IMR-90 (cell line): Measurements from ENCODE around the gene TMEM231. TPM values are rescaled to one million over a fixed set of nuclear protein-coding genes. Genes with fewer than 3 reads are reported as not detected.
A peak's percentile ranks its signal among the peaks of the same experiment; 100 is the strongest.

Experiments
- ATAC-seq: fragments of 200-7000 bp; cut with Tn5 transposase; 2 replicates; pipeline ENCODE4 v1.9.1; 2020; ENCODE audit warnings: low read depth, mild to moderate bottlenecking, moderate library complexity
- BruUV-seq: library from RNA; stranded (reverse); fragments of 400-500 nt; replicated peaks from 2 replicates; lab custom pipeline; 2021; lab: Mats Ljungman, UMichigan
- CTCF ChIA-PET: fragments of 300-600 bp; formaldehyde crosslinking; extraction: SDS; loops from one replicate; lab custom pipeline; 2021; ENCODE audit warnings: antibody characterized with exemption; lab: Yijun Ruan, JAX
- POLR2A ChIA-PET: fragments of 300-600 bp; sonication (Branson Sonifier 250); formaldehyde crosslinking; loops from one replicate; lab custom pipeline; 2022; ENCODE audit warnings: antibody characterized with exemption; ENCODE audit not compliant: unreplicated experiment; lab: Charles Lee
- DNase-seq: peaks from one replicate; pipeline ENCODE4 v3.0.0; 2013
- H2AFZ ChIP-seq: replicated peaks from 2 replicates; pipeline ENCODE3; 2013; ENCODE audit warnings: low read length, mild to moderate bottlenecking; ENCODE audit not compliant: poor library complexity
- H2AK5ac ChIP-seq: 2 replicates; pipeline ENCODE4 v1.6.1; 2013; ENCODE audit warnings: low read depth, low read length, inconsistent platforms
- H2AK9ac ChIP-seq: replicated peaks from 2 replicates; pipeline ENCODE3; 2013; ENCODE audit warnings: mild to moderate bottlenecking, low read depth, low read length, moderate library complexity; ENCODE audit not compliant: poor library complexity
- H2BK120ac ChIP-seq: 2 replicates; pipeline ENCODE4 v1.6.1; 2013; ENCODE audit warnings: low read depth, low read length, inconsistent platforms
- H2BK15ac ChIP-seq: 3 replicates; pipeline ENCODE4 v1.6.1; 2013; ENCODE audit warnings: low read depth, low read length, inconsistent platforms
- H2BK20ac ChIP-seq: 2 replicates; pipeline ENCODE4 v1.6.1; 2013; ENCODE audit warnings: low read depth, mild to moderate bottlenecking, inconsistent platforms, low read length, moderate library complexity
- H2BK5ac ChIP-seq: 2 replicates; pipeline ENCODE4 v1.6.1; 2013; ENCODE audit warnings: mild to moderate bottlenecking, low read depth, low read length, inconsistent platforms; ENCODE audit not compliant: poor library complexity, severe bottlenecking
- H3K14ac ChIP-seq: replicated peaks from 2 replicates; pipeline ENCODE4 v1.6.1; 2013; ENCODE audit warnings: low read depth, low read length, inconsistent platforms
- H3K18ac ChIP-seq: 2 replicates; pipeline ENCODE4 v1.6.1; 2013; ENCODE audit warnings: low read depth, low read length, control low read depth
- H3K23ac ChIP-seq: 2 replicates; pipeline ENCODE4 v1.6.1; 2013; ENCODE audit warnings: low read depth, low read length, inconsistent platforms
- H3K27ac ChIP-seq: 2 replicates; pipeline ENCODE4 v1.5.1; 2013; ENCODE audit warnings: mild to moderate bottlenecking, control low read depth, low read length; ENCODE audit not compliant: insufficient read depth
- H3K27me3 ChIP-seq: 2 replicates; pipeline ENCODE4 v1.6.1; 2013; ENCODE audit warnings: low read length; ENCODE audit not compliant: control insufficient read depth, insufficient read depth
- H3K36me3 ChIP-seq: 2 replicates; pipeline ENCODE4 v1.6.1; 2013; ENCODE audit warnings: low read length, mixed read lengths; ENCODE audit not compliant: control insufficient read depth, insufficient read depth
- H3K4ac ChIP-seq: 2 replicates; pipeline ENCODE4 v1.6.1; 2013; ENCODE audit warnings: low read depth, low read length, inconsistent platforms
- H3K4me1 ChIP-seq: 2 replicates; pipeline ENCODE4 v1.6.1; 2013; ENCODE audit warnings: low read length, mixed read lengths; ENCODE audit not compliant: control insufficient read depth, insufficient read depth
- H3K4me2 ChIP-seq: 2 replicates; pipeline ENCODE4 v1.6.1; 2013; ENCODE audit warnings: low read depth, mild to moderate bottlenecking, control low read depth, low read length, moderate library complexity
- H3K4me3 ChIP-seq: 2 replicates; pipeline ENCODE4 v1.5.1; 2013; ENCODE audit warnings: low read depth, mild to moderate bottlenecking, control low read depth, low read length, moderate library complexity; ENCODE audit not compliant: insufficient read depth
- H3K56ac ChIP-seq: 2 replicates; pipeline ENCODE4 v1.6.1; 2013; ENCODE audit warnings: low read length, inconsistent platforms; ENCODE audit not compliant: insufficient read depth; ENCODE audit errors: extremely low read depth
- H3K79me1 ChIP-seq, 2 experiments: 2 replicates each; pipeline ENCODE4 v1.6.1; 2013; ENCODE audit warnings: low read length in 2 of 2, inconsistent platforms in 1 of 2, low read depth in 1 of 2
- H3K9ac ChIP-seq: 2 replicates; pipeline ENCODE4 v1.6.1; 2013; ENCODE audit warnings: low read depth, low read length, control low read depth
- H3K9me1 ChIP-seq: 2 replicates; pipeline ENCODE4 v1.6.1; 2013; ENCODE audit warnings: low read length, inconsistent platforms; ENCODE audit not compliant: insufficient read depth
- H3K9me3 ChIP-seq: 2 replicates; pipeline ENCODE4 v1.6.1; 2013; ENCODE audit warnings: low read length; ENCODE audit not compliant: control insufficient read depth, insufficient read depth
- H4K20me1 ChIP-seq: 2 replicates; pipeline ENCODE4 v1.6.1; 2013; ENCODE audit warnings: low read length, inconsistent platforms; ENCODE audit not compliant: insufficient read depth
- H4K5ac ChIP-seq: 2 replicates; pipeline ENCODE4 v1.6.1; 2013; ENCODE audit warnings: mild to moderate bottlenecking, low read depth, low read length, control low read depth
- H4K8ac ChIP-seq, 2 experiments: 2 replicates each; pipeline ENCODE4 v1.6.1; 2013; ENCODE audit warnings: low read depth in 2 of 2, low read length in 2 of 2, control low read depth in 1 of 2, inconsistent platforms in 1 of 2
- H4K91ac ChIP-seq: 2 replicates; pipeline ENCODE4 v1.6.1; 2013; ENCODE audit warnings: low read depth, low read length, inconsistent platforms; ENCODE audit not compliant: insufficient read depth
- BHLHE40 ChIP-seq: fragments of 150-350 bp; IDR thresholded peaks from 2 replicates; pipeline ENCODE4 v1.6.1; 2016; ENCODE audit warnings: mild to moderate bottlenecking, low read depth, low read length
- CEBPB ChIP-seq: IDR thresholded peaks from 2 replicates; pipeline ENCODE4 v1.6.1; 2012; ENCODE audit warnings: low read depth, low read length, improper control_type of control experiment
- CHD1 ChIP-seq: IDR thresholded peaks from 2 replicates; pipeline ENCODE4 v1.6.1; 2012; ENCODE audit warnings: low read depth, low read length, improper control_type of control experiment
- ELK1 ChIP-seq: fragments of 150-350 bp; IDR thresholded peaks from 2 replicates; pipeline ENCODE4 v1.6.1; 2016; ENCODE audit warnings: low read depth, mild to moderate bottlenecking, low read length, moderate library complexity, borderline replicate concordance
- FOS ChIP-seq: fragments of 150-350 bp; IDR thresholded peaks from 2 replicates; pipeline ENCODE4 v1.6.1; 2016; ENCODE audit warnings: low read depth, low read length
- MAFK ChIP-seq: IDR thresholded peaks from 2 replicates; pipeline ENCODE4 v1.6.1; 2012; ENCODE audit warnings: low read depth, low read length, improper control_type of control experiment
- MAZ ChIP-seq: IDR thresholded peaks from 2 replicates; pipeline ENCODE4 v1.6.1; 2012; ENCODE audit warnings: low read depth, mild to moderate bottlenecking, low read length, improper control_type of control experiment, moderate library complexity, borderline replicate concordance
- MXI1 ChIP-seq: IDR thresholded peaks from 2 replicates; pipeline ENCODE4 v1.6.1; 2012; ENCODE audit warnings: low read depth, mild to moderate bottlenecking, low read length, moderate library complexity, borderline replicate concordance
- NFE2L2 ChIP-seq: fragments of 150-350 bp; IDR thresholded peaks from 2 replicates; pipeline ENCODE4 v1.6.1; 2016; ENCODE audit warnings: low read depth, mild to moderate bottlenecking, low read length
- POLR2A ChIP-seq: IDR thresholded peaks from 2 replicates; pipeline ENCODE4 v1.6.1; 2012; ENCODE audit warnings: mild to moderate bottlenecking, low read depth, low read length
- RAD21 ChIP-seq: IDR thresholded peaks from 2 replicates; pipeline ENCODE4 v1.6.1; 2012; ENCODE audit warnings: low read length, improper control_type of control experiment
- RCOR1 ChIP-seq: IDR thresholded peaks from 2 replicates; pipeline ENCODE4 v1.6.1; 2012; ENCODE audit warnings: mild to moderate bottlenecking, low read length, improper control_type of control experiment; ENCODE audit not compliant: insufficient replicate concordance
- SMC3 ChIP-seq: fragments of 150-350 bp; IDR thresholded peaks from 2 replicates; pipeline ENCODE4 v1.6.1; 2016; ENCODE audit warnings: low read depth, mild to moderate bottlenecking, antibody characterized with exemption, low read length, moderate library complexity
- USF2 ChIP-seq: fragments of 150-350 bp; IDR thresholded peaks from 2 replicates; pipeline ENCODE4 v1.6.1; 2017; ENCODE audit warnings: mild to moderate bottlenecking, antibody characterized with exemption, low read length, low read depth
- WGBS, 2 experiments: methylation state at CpG; one replicate each; pipeline versions ENCODE4 v1.1.5 to v1.1.7; 2013; ENCODE audit warnings: missing lambda C conversion rate in 2 of 2; ENCODE audit not compliant: insufficient read length in 1 of 2; ENCODE audit errors: extremely low coverage in 2 of 2; 5-methylcytosine and 5-hydroxymethylcytosine counted together
- dilution Hi-C: fragments of 300-500 bp; cut with HindIII; formaldehyde crosslinking; loops from one replicate; pipeline ENCODE4 v1.14.3; 2018; ENCODE audit warnings: low sequenced_read_pairs; ENCODE audit not compliant: unreplicated experiment
- in situ Hi-C: fragments of 300-500 bp; cut with MboI; formaldehyde crosslinking; loops from 3 replicates; pipeline ENCODE4 v1.14.3; 2019; ENCODE audit warnings: low sequenced_read_pairs, inconsistent platforms, mixed read lengths
- intact Hi-C: fragments of 100-400 bp; cut with micrococcal nuclease; formaldehyde crosslinking; loops from 2 replicates; pipeline ENCODE4 v1.10.0; 2022
- polyA plus RNA-seq, 3 experiments: library from polyadenylated mRNA; depleted of rRNA; stranded (reverse); fragments of >200 nt; gene quantifications; 2 replicates each; pipeline ENCODE4 v1.2.3, GENCODE V29; 2012; ENCODE audit warnings: low replicate concordance in 1 of 3
- total RNA-seq: library from RNA; depleted of rRNA; stranded (reverse); fragments of >200 nt; gene quantifications from 2 replicates; pipeline ENCODE4 v1.2.3, GENCODE V29; 2012
- TF ChIP-seq, protein P1 (sequence below): conservative IDR thresholded peaks from 2 replicates; pipeline ENCODE4 v1.5.1; 2012; ENCODE audit warnings: mild to moderate bottlenecking, low read depth, low read length, improper control_type of control experiment

Gene TMEM231
- total and polyA plus RNA-seq, 2 of the 4 experiments (the other 2 are of a cell fraction) = 10.6 to 15.4 TPM

GRCh38 chr16:75559564-75560372 lies 3.7 kb upstream of the TMEM231 start:
- ChIA-PET CTCF (no interaction called here), POLR2A (no interaction called here)
- Histone ChIP-seq H3K18ac (no peak overlapping the region), H3K36me3 (no peaks in the 10 kb centered on the region), H4K20me1 (no peaks in the 10 kb centered on the region), H3K9me3 (no peaks in the 10 kb centered on the region), H3K4me2 (peak overlapping the region; percentile 19; the same call in 1 of the 2 replicates), H3K23ac (no peak overlapping the region), H3K27me3 (peaks cover 8% of the 10 kb centered on the region), H3K79me1 (0 out of 4 replicates have a peak, but pooled peaks cover 0 to 2% of the 10 kb centered on the region in 2 experiments), H4K5ac (no peak overlapping the region), H3K14ac (no peak overlapping the region), H2BK15ac (no peak overlapping the region), H3K9ac (no peak overlapping the region), H3K56ac (no peak overlapping the region), H2AFZ (peak overlapping the region; percentile 77), H2AK5ac (no peak overlapping the region), H2BK5ac (no peak overlapping the region), H3K9me1 (peaks cover 8% of the 10 kb centered on the region), H2BK20ac (no peak overlapping the region), H3K4me1 (peaks cover 5% of the 10 kb centered on the region; the same call in 1 of the 2 replicates), H3K4ac (no peak overlapping the region), H4K91ac (no peak overlapping the region), H4K8ac (no peak overlapping the region), H2BK120ac (no peak overlapping the region), H3K27ac (no peak overlapping the region), H2AK9ac (no peak overlapping the region), H3K4me3 (no peak overlapping the region)
- intact Hi-C loops = loop anchor here (5.0 kb wide), 1 partner anchor 97 kb away; the partner anchor contains the start of gene TMEM170A
- dilution Hi-C loops = no loop called here
- BruUV-seq = no TSS peak
- ATAC-seq = no peak
- no peak for TF ChIP-seq MXI1
- no peak for TF ChIP-seq RAD21
- no peak for TF ChIP-seq MAFK
- no peak for TF ChIP-seq NFE2L2
- TF ChIP-seq, protein P1, sequence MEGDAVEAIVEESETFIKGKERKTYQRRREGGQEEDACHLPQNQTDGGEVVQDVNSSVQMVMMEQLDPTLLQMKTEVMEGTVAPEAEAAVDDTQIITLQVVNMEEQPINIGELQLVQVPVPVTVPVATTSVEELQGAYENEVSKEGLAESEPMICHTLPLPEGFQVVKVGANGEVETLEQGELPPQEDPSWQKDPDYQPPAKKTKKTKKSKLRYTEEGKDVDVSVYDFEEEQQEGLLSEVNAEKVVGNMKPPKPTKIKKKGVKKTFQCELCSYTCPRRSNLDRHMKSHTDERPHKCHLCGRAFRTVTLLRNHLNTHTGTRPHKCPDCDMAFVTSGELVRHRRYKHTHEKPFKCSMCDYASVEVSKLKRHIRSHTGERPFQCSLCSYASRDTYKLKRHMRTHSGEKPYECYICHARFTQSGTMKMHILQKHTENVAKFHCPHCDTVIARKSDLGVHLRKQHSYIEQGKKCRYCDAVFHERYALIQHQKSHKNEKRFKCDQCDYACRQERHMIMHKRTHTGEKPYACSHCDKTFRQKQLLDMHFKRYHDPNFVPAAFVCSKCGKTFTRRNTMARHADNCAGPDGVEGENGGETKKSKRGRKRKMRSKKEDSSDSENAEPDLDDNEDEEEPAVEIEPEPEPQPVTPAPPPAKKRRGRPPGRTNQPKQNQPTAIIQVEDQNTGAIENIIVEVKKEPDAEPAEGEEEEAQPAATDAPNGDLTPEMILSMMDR = no peak
- no peak for TF ChIP-seq FOS
- TF ChIP-seq SMC3 = no peak
- TF ChIP-seq MAZ = no peak
- no peak for TF ChIP-seq BHLHE40
- TF ChIP-seq CHD1 = no peak
- TF ChIP-seq RCOR1 = no peak
- TF ChIP-seq CEBPB = no peak
- TF ChIP-seq POLR2A = no peak
- TF ChIP-seq USF2 = no peak
- no peak for TF ChIP-seq ELK1
- in situ Hi-C loops = no loop called here
- DNase-seq = peak; percentile 62
- no CpG with 5 or more reads among the region's 10 CpGs for WGBS, 2 experiments
